Stimulated activated CD4-positive, alpha-beta T cell treated with anti-CD3 and anti-CD28 coated beads, Interleukin-15, amount 100 ng/mL, for 24 hours (primary cell): ENCODE data around the gene SHPK.

Experiments
- DNase-seq: peaks from one replicate; pipeline ENCODE4 v3.0.0-alpha.2; 2020

The SHPK gene

GRCh38 chr17:3659541-3660111 lies 23.6 kb upstream of the SHPK start:
- no peak for DNase-seq

- no peak for DNase-seq
These were observed 22.9 kb upstream of the SHPK start for GRCh38 chr17:3658784-3659449.

GRCh38 chr17:3657874-3658783 lies 22.1 kb upstream of the SHPK start:
- DNase-seq = no peak

GRCh38 chr17:3657588-3657869 lies 21.5 kb upstream of the SHPK start:
- DNase-seq = no peak

GRCh38 chr17:3656755-3657587 lies 20.9 kb upstream of the SHPK start:
- DNase-seq = no peak

GRCh38 chr17:3656353-3656752 lies 20.3 kb upstream of the SHPK start:
- DNase-seq = no peak

- no peak for DNase-seq
These were observed 19.7 kb upstream of the SHPK start for GRCh38 chr17:3655766-3656165.

- DNase-seq = peak; percentile 66
These were observed 11.9 kb upstream of the SHPK start for GRCh38 chr17:3647769-3648555.

GRCh38 chr17:3647251-3647650 lies 11.2 kb upstream of the SHPK start:
- DNase-seq = no peak

- DNase-seq = no peak
These were observed 9.3 kb upstream of the SHPK start for GRCh38 chr17:3645310-3645709.

- peak; percentile 47 for DNase-seq
These were observed 7.9 kb upstream of the SHPK start for GRCh38 chr17:3643889-3644349.

GRCh38 chr17:3641717-3642486 lies 5.9 kb upstream of the SHPK start:
- no peak for DNase-seq

- DNase-seq = no peak
These were observed 5.0 kb upstream of the SHPK start for GRCh38 chr17:3641014-3641413.

GRCh38 chr17:3639981-3640596 lies 4.0 kb upstream of the SHPK start:
- DNase-seq = peak; percentile 66

- no peak for DNase-seq
These were observed 891 bp upstream of the SHPK start for GRCh38 chr17:3636908-3637373.

GRCh38 chr17:3635474-3636153 lies 436 bp downstream of the SHPK start:
- DNase-seq = peak; percentile 13

GRCh38 chr17:3632287-3632686 lies 3.8 kb downstream of the SHPK start:
- DNase-seq = no peak

- DNase-seq = no peak
These were observed 5.3 kb downstream of the SHPK start for GRCh38 chr17:3630781-3631180.

GRCh38 chr17:3627769-3628167 lies 8.3 kb downstream of the SHPK start:
- DNase-seq = no peak
